Astrocyte of the spinal cord (primary cell): ENCODE results near the gene HOXC6.
A peak's percentile ranks its signal among the peaks of the same experiment; 100 is the strongest.

Experiments used
- DNase-seq: peaks from one replicate; pipeline ENCODE4 v3.0.0; 2011; ENCODE audit warnings: low read depth, low spot score
- H3K4me3 ChIP-seq: 2 replicates; pipeline ENCODE4 v1.5.1; 2011; ENCODE audit warnings: low read depth, mild to moderate bottlenecking, low read length, moderate library complexity
- in situ Hi-C: cut with HindIII; loops from 2 replicates; pipeline ENCODE4 v1.10.0; 2017; ENCODE audit warnings: low sequenced_read_pairs
- TF ChIP-seq, protein P1 (sequence below): IDR thresholded peaks from 2 replicates; pipeline ENCODE4 v1.5.1; 2012; ENCODE audit warnings: low read depth, mild to moderate bottlenecking, low read length, inconsistent platforms

HOXC6 gene

GRCh38 chr12:54025499-54026405 is 2.5 kb upstream of the HOXC6 start:
- in situ Hi-C loops: no loop called here
- DNase-seq: no peak
- TF ChIP-seq, protein P1, sequence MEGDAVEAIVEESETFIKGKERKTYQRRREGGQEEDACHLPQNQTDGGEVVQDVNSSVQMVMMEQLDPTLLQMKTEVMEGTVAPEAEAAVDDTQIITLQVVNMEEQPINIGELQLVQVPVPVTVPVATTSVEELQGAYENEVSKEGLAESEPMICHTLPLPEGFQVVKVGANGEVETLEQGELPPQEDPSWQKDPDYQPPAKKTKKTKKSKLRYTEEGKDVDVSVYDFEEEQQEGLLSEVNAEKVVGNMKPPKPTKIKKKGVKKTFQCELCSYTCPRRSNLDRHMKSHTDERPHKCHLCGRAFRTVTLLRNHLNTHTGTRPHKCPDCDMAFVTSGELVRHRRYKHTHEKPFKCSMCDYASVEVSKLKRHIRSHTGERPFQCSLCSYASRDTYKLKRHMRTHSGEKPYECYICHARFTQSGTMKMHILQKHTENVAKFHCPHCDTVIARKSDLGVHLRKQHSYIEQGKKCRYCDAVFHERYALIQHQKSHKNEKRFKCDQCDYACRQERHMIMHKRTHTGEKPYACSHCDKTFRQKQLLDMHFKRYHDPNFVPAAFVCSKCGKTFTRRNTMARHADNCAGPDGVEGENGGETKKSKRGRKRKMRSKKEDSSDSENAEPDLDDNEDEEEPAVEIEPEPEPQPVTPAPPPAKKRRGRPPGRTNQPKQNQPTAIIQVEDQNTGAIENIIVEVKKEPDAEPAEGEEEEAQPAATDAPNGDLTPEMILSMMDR: no peak
- H3K4me3 ChIP-seq: peak overlapping the region; percentile 7

GRCh38 chr12:54026640-54027441 is 1.4 kb upstream of the HOXC6 start:
- in situ Hi-C loops: no loop called here
- TF ChIP-seq, protein P1: no peak
- no peak for DNase-seq
- no peak overlapping the region for H3K4me3 ChIP-seq

DNA sequence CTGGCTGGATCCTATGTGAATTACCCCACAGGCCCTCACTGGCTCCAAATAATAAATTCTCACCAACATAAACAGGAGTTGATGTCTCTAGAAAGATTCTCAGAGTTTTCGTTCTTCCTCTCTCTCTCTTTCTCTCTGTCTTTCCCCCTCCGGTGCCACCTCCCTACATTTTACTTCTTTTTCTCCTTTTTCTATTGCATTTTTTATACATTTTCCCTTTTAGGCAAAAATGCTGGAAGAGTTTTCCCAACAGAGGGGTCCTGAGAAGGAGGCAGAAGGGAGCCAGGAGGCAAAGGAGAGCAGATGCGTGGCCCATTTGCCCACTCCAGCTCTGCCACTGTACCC is 826 bp upstream of the HOXC6 start:
- H3K4me3 ChIP-seq: no peak overlapping the region
- no peak for DNase-seq
- in situ Hi-C loops: no loop called here
- TF ChIP-seq, protein P1: no peak

- peak overlapping the region; percentile 50 for H3K4me3 ChIP-seq
- no peak for DNase-seq
- TF ChIP-seq, protein P1: no peak
- in situ Hi-C loops: no loop called here
Measured at GRCh38 chr12:54029529-54030441, 1.5 kb downstream of the HOXC6 start.

GRCh38 chr12:54030442-54030801 is 2.2 kb downstream of the HOXC6 start:
- in situ Hi-C loops: no loop called here
- no peak overlapping the region for H3K4me3 ChIP-seq
- no peak for DNase-seq
- TF ChIP-seq, protein P1: no peak

DNA sequence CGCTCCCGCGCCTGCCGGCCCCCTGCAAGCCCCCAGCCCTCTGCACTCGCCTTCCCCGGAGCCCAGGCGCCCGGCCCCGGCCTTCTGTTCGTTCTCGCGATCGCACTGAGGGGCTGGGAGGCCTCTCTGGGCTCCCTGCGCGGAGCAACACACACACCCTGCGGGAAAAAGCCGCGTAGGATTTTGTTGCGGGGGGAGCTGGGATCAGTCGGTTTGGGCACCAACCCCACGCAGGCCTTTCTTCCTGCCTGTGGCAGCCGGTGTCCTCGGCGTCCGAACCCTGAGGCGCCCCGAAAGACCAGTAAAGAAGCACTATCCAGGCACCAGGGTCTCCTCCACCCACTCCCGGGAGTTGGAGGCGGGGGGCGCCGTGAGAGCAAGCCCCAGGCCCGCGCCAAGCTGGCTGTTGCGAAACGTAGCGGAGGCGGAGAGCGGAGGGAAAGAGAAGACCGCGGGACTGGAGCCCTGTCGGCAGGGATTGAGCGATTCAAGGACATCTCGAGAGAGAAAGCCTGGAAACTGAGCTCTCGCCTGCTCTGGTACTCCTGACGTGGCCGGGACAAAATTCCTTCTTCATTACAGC is 2.7 kb downstream of the HOXC6 start:
- in situ Hi-C loops: no loop called here
- DNase-seq: peak; percentile 66
- H3K4me3 ChIP-seq: peak overlapping the region; percentile 2
- TF ChIP-seq, protein P1: no peak
